ENCODE measurements around the gene SLC2A3.

- TF ChIP-seq, protein P1, sequence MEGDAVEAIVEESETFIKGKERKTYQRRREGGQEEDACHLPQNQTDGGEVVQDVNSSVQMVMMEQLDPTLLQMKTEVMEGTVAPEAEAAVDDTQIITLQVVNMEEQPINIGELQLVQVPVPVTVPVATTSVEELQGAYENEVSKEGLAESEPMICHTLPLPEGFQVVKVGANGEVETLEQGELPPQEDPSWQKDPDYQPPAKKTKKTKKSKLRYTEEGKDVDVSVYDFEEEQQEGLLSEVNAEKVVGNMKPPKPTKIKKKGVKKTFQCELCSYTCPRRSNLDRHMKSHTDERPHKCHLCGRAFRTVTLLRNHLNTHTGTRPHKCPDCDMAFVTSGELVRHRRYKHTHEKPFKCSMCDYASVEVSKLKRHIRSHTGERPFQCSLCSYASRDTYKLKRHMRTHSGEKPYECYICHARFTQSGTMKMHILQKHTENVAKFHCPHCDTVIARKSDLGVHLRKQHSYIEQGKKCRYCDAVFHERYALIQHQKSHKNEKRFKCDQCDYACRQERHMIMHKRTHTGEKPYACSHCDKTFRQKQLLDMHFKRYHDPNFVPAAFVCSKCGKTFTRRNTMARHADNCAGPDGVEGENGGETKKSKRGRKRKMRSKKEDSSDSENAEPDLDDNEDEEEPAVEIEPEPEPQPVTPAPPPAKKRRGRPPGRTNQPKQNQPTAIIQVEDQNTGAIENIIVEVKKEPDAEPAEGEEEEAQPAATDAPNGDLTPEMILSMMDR (conservative IDR thresholded peaks at IDR 0.05; ENCODE audit: low read depth in 2 of 2), result no peak
- TF ChIP-seq POLR2AphosphoS5 (IDR thresholded peaks at IDR 0.05; ENCODE audit: low read depth), result no peak
Observed at GRCh38 chr12:7947011-7947410, 11.0 kb upstream of the SLC2A3 start.
